Activated T-cell treated with anti-CD3 and anti-CD28 coated beads, Interleukin-2, amount 50 U/mL, for 24 hours (primary cell): ENCODE results near the gene SLC34A2.

ENCODE experiments used
- DNase-seq: peaks from one replicate; pipeline ENCODE4 v3.0.0-alpha.2; 2020
- H3K27ac Mint-ChIP-seq: 2 replicates; pipeline ENCODE4 v1.8.0; 2020; ENCODE audit warnings: mild to moderate bottlenecking, mixed read lengths
- H3K27me3 Mint-ChIP-seq: 2 replicates; pipeline ENCODE4 v1.8.0; 2020; ENCODE audit warnings: mixed read lengths
- H3K36me3 Mint-ChIP-seq: 2 replicates; pipeline ENCODE4 v1.8.0; 2020; ENCODE audit warnings: low read depth, mixed read lengths
- H3K4me1 Mint-ChIP-seq: 2 replicates; pipeline ENCODE4 v1.8.0; 2020; ENCODE audit warnings: low read depth, mixed read lengths
- H3K4me3 Mint-ChIP-seq: 2 replicates; pipeline ENCODE4 v1.8.0; 2020; ENCODE audit warnings: mild to moderate bottlenecking, moderate library complexity, mixed read lengths
- H3K9me3 Mint-ChIP-seq: 2 replicates; pipeline ENCODE4 v1.8.0; 2020; ENCODE audit warnings: mixed read lengths

SLC34A2 gene

GRCh38 chr4:25727711-25728493 lies 72.3 kb downstream of the SLC34A2 start:
- DNase-seq: no peak
- no peaks in the 10 kb centered on the region for H3K4me1 Mint-ChIP-seq
- H3K9me3 Mint-ChIP-seq: no peaks in the 10 kb centered on the region
- no peaks in the 10 kb centered on the region for H3K27me3 Mint-ChIP-seq
- no peaks in the 10 kb centered on the region for H3K36me3 Mint-ChIP-seq
- no peak overlapping the region for H3K27ac Mint-ChIP-seq
- no peak overlapping the region for H3K4me3 Mint-ChIP-seq
